ENCODE measurements around the gene RAP1GAP. TPM values are rescaled to one million over a fixed set of nuclear protein-coding genes. Genes with fewer than 3 reads are reported as not detected.
A peak's percentile ranks its signal among the peaks of the same experiment; 100 is the strongest.

Gene RAP1GAP
- total and polyA plus RNA-seq, 9 of the 15 experiments (the other 6 are each of a cell fraction or from before 2014, with no cell fraction given) = 0.29 to 30.2 (median 19.2) TPM

- Histone ChIP-seq H3K4me3 (no peak overlapping the region), H3K27me3 (ENCODE audit: control insufficient read depth in 2 of 2, insufficient read depth in 2 of 2, low read length in 2 of 2) (peaks cover 10 to 34% of the 10 kb centered on the region in 2 experiments; a peak in 4 of 5 replicates), H3K9me1 (ENCODE audit: control insufficient read depth, insufficient read depth, low read length) (no peaks in the 10 kb centered on the region), H3K4me1 (replicated peaks in 1 of 2; ENCODE audit: control insufficient read depth in 2 of 2, insufficient read depth in 2 of 2, low read length in 2 of 2) (peaks cover 7 to 20% of the 10 kb centered on the region in 2 experiments; a peak in 4 of 5 replicates), H3K79me2 (ENCODE audit: control insufficient read depth, insufficient read depth, low read length) (no peaks in the 10 kb centered on the region), H4K20me1 (replicated peaks; ENCODE audit: control insufficient read depth, insufficient read depth, low read length) (peaks cover 4% of the 10 kb centered on the region; the same call in 1 of the 2 replicates), H3K4me2 (ENCODE audit: insufficient read depth, low read length) (no peak overlapping the region), H2AFZ (ENCODE audit: low read depth, low read length) (no peak overlapping the region), H3K36me3 (ENCODE audit: control insufficient read depth, insufficient read depth, low read length) (no peaks in the 10 kb centered on the region), H3K27ac (ENCODE audit: extremely low read depth, low read depth, low read length) (no peak overlapping the region), H3K9ac (ENCODE audit: insufficient read depth in 1 of 2, low read depth in 2 of 2, low read length in 2 of 2) (peak overlapping the region in 1 of 2 experiments; percentile 36; a peak in 2 of 4 replicates), H3K9me3 (replicated peaks; ENCODE audit: control insufficient read depth, insufficient read depth, low read depth, low read length) (no peaks in the 10 kb centered on the region)
- ChIA-PET POLR2A (no interaction called here), CTCF (ENCODE audit: low intra/inter-chr PET ratio) (no interaction called here)
- in situ Hi-C loops (cut with MboI) = no loop called here
- DNase-seq (ENCODE audit: extremely low read depth in 1 of 4, low spot score in 3 of 4) (no peak), FAIRE-seq (no peak), ATAC-seq (no peak)
- no TSS peak for BruUV-seq (replicated peaks)
- intact Hi-C loops (cut with micrococcal nuclease) = loop anchor here (10.0 kb wide), 1 partner anchor 203 kb away; no protein-coding TSS in a partner anchor
- 24% methylated on average over 9 of the region's 9 CpGs for WGBS (ENCODE audit: insufficient coverage, low coverage, missing lambda C conversion rate)
- TF ChIP-seq E2F5 (CRISPR knock-in tag; IDR thresholded peaks at IDR 0.05) (no peak), CBX3 (IDR thresholded peaks at IDR 0.05; ENCODE audit: borderline replicate concordance in 1 of 2, low read length in 2 of 2) (no peak), ZNF165 (CRISPR knock-in tag; IDR thresholded peaks at IDR 0.05; ENCODE audit: borderline replicate concordance) (no peak), EZH2 (IDR thresholded peaks at IDR 0.05; ENCODE audit: borderline replicate concordance, low read depth, low read length) (no peak), SOX6 (IDR thresholded peaks at IDR 0.05) (no peak), KDM5B (IDR thresholded peaks at IDR 0.05; ENCODE audit: insufficient replicate concordance, low read depth, low read length) (no peak), MGA (IDR thresholded peaks at IDR 0.05) (no peak), EWSR1 (IDR thresholded peaks at IDR 0.05; ENCODE audit: borderline replicate concordance, low read depth, partially characterized antibody) (no peak), MTA3 (IDR thresholded peaks at IDR 0.05; ENCODE audit: borderline replicate concordance) (no peak), POLR2H (tag; IDR thresholded peaks at IDR 0.05; ENCODE audit: low read depth) (no peak)
Observed at GRCh38 chr1:21577933-21578332, 91.2 kb downstream of the RAP1GAP start.

Measured in K562 (cell line).